ENCODE results near the gene HYLS1. TPM values are rescaled to one million over a fixed set of nuclear protein-coding genes. Genes with fewer than 3 reads are reported as not detected.
A peak's percentile ranks its signal among the peaks of the same experiment; 100 is the strongest.

HYLS1 gene
- total and polyA plus RNA-seq, 10 donors, result 3.0 to 7.7 (median 4.3) TPM

GRCh38 chr11:125925804-125926203 lies 38.3 kb downstream of the HYLS1 start:
- no peak for DNase-seq
- no peaks in the 10 kb centered on the region for H3K36me3 ChIP-seq
- TF ChIP-seq POLR2AphosphoS5 (IDR thresholded peaks at IDR 0.05) (no peak), POLR2A (IDR thresholded peaks at IDR 0.05) (no peak), CTCF (IDR thresholded peaks at IDR 0.05 in 8 of 11, conservative IDR thresholded peaks at IDR 0.05 in 3 of 11) (no peak)
- H3K9me3 ChIP-seq, result no peaks in the 10 kb centered on the region
- H3K27ac ChIP-seq, result no peak overlapping the region
- 72 to 90% (median 75%) methylated on average over 3 of the region's 3 CpGs for WGBS, 5 donors
- H3K4me3 ChIP-seq, result no peak overlapping the region
- peaks cover 0 to 4% (median 0%) of the 10 kb centered on the region in 6 donors for H3K4me1 ChIP-seq
- intact Hi-C loops (cut with DNase I; ENCODE audit: low total_unique reads), result no loop called here
- peaks cover 0 to 40% (median 0%) of the 10 kb centered on the region in 7 donors for H3K27me3 ChIP-seq (replicated peaks in 1 of 7)

GRCh38 chr11:125926682-125927081 lies 39.2 kb downstream of the HYLS1 start:
- H3K27me3 ChIP-seq (replicated peaks in 1 of 7), result peaks cover 0 to 38% (median 0%) of the 10 kb centered on the region in 7 donors
- peak; percentile 47 for DNase-seq
- no peak overlapping the region for H3K27ac ChIP-seq
- no peak overlapping the region for H3K4me3 ChIP-seq
- no peaks in the 10 kb centered on the region for H3K36me3 ChIP-seq
- intact Hi-C loops (cut with DNase I; ENCODE audit: low total_unique reads), result no loop called here
- TF ChIP-seq POLR2A (IDR thresholded peaks at IDR 0.05) (no peak), CTCF (IDR thresholded peaks at IDR 0.05 in 8 of 11, conservative IDR thresholded peaks at IDR 0.05 in 3 of 11) (no peak), POLR2AphosphoS5 (IDR thresholded peaks at IDR 0.05) (no peak)
- 87 to 92% (median 92%) methylated on average over 12 of the region's 12 CpGs for WGBS, 5 donors
- peaks cover 0 to 4% (median 0%) of the 10 kb centered on the region in 6 donors for H3K4me1 ChIP-seq
- no peaks in the 10 kb centered on the region for H3K9me3 ChIP-seq

- H3K4me3 ChIP-seq, result no peak overlapping the region
- TF ChIP-seq POLR2A (IDR thresholded peaks at IDR 0.05), result no peak
- TF ChIP-seq POLR2AphosphoS5 (IDR thresholded peaks at IDR 0.05), result no peak
- no peak for TF ChIP-seq CTCF (IDR thresholded peaks at IDR 0.05 in 8 of 11, conservative IDR thresholded peaks at IDR 0.05 in 3 of 11)
- H3K36me3 ChIP-seq, result no peaks in the 10 kb centered on the region
- H3K4me1 ChIP-seq, result no peaks in the 10 kb centered on the region
- H3K27ac ChIP-seq, result no peak overlapping the region
- WGBS, 5 donors, result 70 to 87% (median 77%) methylated on average over 9 of the region's 9 CpGs
- peak; percentile 61 for DNase-seq
- intact Hi-C loops (cut with DNase I; ENCODE audit: low total_unique reads), result no loop called here
- no peaks in the 10 kb centered on the region for H3K9me3 ChIP-seq
- H3K27me3 ChIP-seq (replicated peaks in 1 of 7), result peaks cover 0 to 32% (median 0%) of the 10 kb centered on the region in 7 donors
Observed at GRCh38 chr11:125929445-125930075, 42.1 kb downstream of the HYLS1 start.

GRCh38 chr11:125930076-125930450 lies 42.6 kb downstream of the HYLS1 start:
- Histone ChIP-seq H3K4me3 (no peak overlapping the region), H3K27ac (no peak overlapping the region), H3K9me3 (no peaks in the 10 kb centered on the region), H3K4me1 (no peaks in the 10 kb centered on the region), H3K27me3 (replicated peaks in 1 of 7) (peaks cover 0 to 31% (median 0%) of the 10 kb centered on the region in 7 donors), H3K36me3 (no peaks in the 10 kb centered on the region)
- 80 to 87% (median 84%) methylated on average over 11 of the region's 11 CpGs for WGBS, 5 donors
- no peak for DNase-seq
- TF ChIP-seq POLR2AphosphoS5 (IDR thresholded peaks at IDR 0.05) (no peak), POLR2A (IDR thresholded peaks at IDR 0.05) (no peak), CTCF (IDR thresholded peaks at IDR 0.05 in 8 of 11, conservative IDR thresholded peaks at IDR 0.05 in 3 of 11) (no peak)
- intact Hi-C loops (cut with DNase I; ENCODE audit: low total_unique reads), result no loop called here

Measured in spleen (tissue), 11 donors.